Measurements from ENCODE around the gene PRSS2. TPM values are rescaled to one million over a fixed set of nuclear protein-coding genes. Genes with fewer than 3 reads are reported as not detected.

Gene PRSS2
- total RNA-seq, 1 donor from 2014 or later: 272 TPM

DNA sequence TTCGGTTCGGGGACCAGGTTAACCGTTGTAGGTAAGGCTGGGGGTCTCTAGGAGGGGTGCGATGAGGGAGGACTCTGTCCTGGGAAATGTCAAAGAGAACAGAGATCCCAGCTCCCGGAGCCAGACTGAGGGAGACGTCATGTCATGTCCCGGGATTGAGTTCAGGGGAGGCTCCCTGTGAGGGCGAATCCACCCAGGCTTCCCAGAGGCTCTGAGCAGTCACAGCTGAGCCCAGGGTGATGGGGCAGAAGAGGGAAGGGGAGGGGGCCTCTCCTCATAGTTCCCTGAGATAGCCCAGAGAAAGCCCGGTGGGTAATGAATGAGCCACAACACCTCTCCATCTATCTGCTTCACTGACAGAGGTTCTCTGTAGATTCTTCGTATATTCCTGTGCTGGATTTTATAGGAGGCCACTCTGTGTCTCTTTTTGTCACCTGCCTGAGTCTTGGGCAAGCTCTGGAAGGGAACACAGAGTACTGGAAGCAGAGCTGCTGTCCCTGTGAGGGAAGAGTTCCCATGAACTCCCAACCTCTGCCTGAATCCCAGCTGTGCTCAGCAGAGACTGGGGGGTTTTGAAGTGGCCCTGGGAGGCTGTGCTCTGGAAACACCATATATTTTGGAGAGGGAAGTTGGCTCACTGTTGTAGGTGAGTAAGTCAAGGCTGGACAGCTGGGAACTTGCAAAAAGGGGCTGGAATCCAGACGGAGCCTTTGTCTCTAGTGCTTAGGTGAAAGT is 16.4 kb downstream of the PRSS2 start:
- no peak overlapping the region for H3K27ac Mint-ChIP-seq
- peaks cover 43% of the 10 kb centered on the region for H3K27me3 Mint-ChIP-seq
- no peak for DNase-seq (ENCODE audit: extremely low spot score, unreplicated experiment)
- H3K4me3 Mint-ChIP-seq: no peak overlapping the region
- TF ChIP-seq, protein P1, sequence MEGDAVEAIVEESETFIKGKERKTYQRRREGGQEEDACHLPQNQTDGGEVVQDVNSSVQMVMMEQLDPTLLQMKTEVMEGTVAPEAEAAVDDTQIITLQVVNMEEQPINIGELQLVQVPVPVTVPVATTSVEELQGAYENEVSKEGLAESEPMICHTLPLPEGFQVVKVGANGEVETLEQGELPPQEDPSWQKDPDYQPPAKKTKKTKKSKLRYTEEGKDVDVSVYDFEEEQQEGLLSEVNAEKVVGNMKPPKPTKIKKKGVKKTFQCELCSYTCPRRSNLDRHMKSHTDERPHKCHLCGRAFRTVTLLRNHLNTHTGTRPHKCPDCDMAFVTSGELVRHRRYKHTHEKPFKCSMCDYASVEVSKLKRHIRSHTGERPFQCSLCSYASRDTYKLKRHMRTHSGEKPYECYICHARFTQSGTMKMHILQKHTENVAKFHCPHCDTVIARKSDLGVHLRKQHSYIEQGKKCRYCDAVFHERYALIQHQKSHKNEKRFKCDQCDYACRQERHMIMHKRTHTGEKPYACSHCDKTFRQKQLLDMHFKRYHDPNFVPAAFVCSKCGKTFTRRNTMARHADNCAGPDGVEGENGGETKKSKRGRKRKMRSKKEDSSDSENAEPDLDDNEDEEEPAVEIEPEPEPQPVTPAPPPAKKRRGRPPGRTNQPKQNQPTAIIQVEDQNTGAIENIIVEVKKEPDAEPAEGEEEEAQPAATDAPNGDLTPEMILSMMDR (conservative IDR thresholded peaks at IDR 0.05): no peak
- H3K9me3 Mint-ChIP-seq: no peaks in the 10 kb centered on the region
- no peaks in the 10 kb centered on the region for H3K36me3 Mint-ChIP-seq
- H3K4me1 Mint-ChIP-seq (ENCODE audit: unreplicated experiment): peaks cover 6% of the 10 kb centered on the region

DNA sequence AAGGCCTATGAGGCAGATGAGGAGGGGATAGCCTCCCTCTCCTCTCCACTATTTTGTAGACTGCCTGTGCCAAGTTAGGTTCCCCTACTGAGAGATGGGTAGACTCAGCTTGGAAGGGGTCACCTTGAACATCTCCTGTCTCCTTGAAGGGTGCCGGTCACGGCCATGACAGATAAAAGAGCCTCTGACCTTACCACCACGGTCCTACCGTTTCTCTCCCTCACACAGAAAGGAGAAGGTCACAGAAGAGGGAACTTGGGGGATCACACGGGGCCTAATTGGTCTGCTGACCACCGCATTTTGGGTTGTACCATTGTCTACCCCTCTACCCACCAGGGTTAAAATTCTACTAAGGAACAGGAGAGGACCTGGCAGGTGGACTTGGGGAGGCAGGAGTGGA is 17.0 kb downstream of the PRSS2 start:
- H3K27me3 Mint-ChIP-seq: peaks cover 43% of the 10 kb centered on the region
- no peaks in the 10 kb centered on the region for H3K9me3 Mint-ChIP-seq
- peaks cover 6% of the 10 kb centered on the region for H3K4me1 Mint-ChIP-seq (ENCODE audit: unreplicated experiment)
- H3K4me3 Mint-ChIP-seq: no peak overlapping the region
- no peak overlapping the region for H3K27ac Mint-ChIP-seq
- DNase-seq (ENCODE audit: extremely low spot score, unreplicated experiment): no peak
- no peaks in the 10 kb centered on the region for H3K36me3 Mint-ChIP-seq
- TF ChIP-seq, protein P1 (conservative IDR thresholded peaks at IDR 0.05): no peak

DNA sequence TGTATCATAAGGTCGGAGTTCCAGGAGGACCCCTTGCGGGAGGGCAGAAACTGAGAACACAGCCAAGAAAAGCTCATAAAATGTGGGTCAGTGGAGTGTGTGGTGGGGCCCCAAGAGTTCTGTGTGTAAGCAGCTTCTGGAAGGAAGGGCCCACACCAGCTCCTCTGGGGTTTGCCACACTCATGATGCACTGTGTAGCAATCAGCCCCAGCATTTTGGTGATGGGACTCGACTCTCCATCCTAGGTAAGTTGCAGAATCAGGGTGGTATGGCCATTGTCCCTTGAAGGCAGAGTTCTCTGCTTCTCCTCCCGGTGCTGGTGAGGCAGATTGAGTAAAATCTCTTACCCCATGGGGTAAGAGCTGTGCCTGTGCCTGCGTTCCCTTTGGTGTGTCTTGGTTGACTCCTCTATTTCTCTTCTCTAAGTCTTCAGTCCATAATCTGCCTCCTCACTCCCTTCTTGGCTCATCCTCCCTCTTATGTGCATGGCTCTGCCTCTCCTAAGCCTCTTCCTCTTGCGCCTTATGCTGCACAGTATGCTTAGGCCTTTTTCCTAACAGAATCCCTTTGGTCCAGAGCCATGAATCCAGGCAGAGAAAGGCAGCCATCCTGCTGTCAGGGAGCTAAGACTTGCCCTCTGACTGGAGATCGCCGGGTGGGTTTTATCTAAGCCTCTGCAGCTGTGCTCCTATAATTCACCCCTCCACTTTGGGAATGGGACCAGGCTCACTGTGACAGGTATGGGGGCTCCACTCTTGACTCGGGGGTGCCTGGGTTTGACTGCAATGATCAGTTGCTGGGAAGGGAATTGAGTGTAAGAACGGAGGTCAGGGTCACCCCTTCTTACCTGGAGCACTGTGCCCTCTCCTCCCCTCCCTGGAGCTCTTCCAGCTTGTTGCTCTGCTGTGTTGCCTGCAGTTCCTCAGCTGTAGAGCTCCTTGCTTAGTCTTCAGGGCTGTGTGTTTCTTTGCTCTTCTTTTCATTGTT is 17.8 kb downstream of the PRSS2 start:
- Mint-ChIP-seq H3K4me3 (no peak overlapping the region), H3K27ac (no peak overlapping the region), H3K27me3 (peaks cover 43% of the 10 kb centered on the region), H3K4me1 (ENCODE audit: unreplicated experiment) (peaks cover under 1% of the 10 kb centered on the region), H3K36me3 (no peaks in the 10 kb centered on the region), H3K9me3 (no peaks in the 10 kb centered on the region)
- TF ChIP-seq, protein P1 (conservative IDR thresholded peaks at IDR 0.05): no peak
- DNase-seq (ENCODE audit: extremely low spot score, unreplicated experiment): no peak

DNA sequence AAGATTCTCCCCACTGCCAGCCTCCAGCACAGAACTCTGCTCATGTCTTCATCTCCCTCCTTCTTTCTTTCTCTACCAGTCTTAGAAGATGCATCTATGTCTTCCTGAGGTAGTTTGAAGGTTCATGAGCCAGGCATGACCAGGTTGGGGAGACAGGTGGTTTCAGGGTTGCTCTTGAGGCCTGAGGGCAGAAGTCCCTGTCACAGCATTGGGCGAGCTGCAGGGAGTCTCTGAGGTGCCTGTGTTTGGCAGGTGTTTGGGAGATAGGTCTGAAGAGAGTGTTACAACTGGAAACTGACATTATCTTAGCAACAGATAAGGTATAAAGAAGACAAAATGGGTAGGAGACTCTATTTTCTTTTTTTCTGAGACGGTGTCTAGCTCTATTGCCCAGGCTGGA is 18.7 kb downstream of the PRSS2 start:
- Mint-ChIP-seq H3K36me3 (no peaks in the 10 kb centered on the region), H3K9me3 (no peaks in the 10 kb centered on the region), H3K4me1 (ENCODE audit: unreplicated experiment) (no peaks in the 10 kb centered on the region), H3K27me3 (peaks cover 52% of the 10 kb centered on the region), H3K27ac (no peak overlapping the region), H3K4me3 (no peak overlapping the region)
- TF ChIP-seq, protein P1 (conservative IDR thresholded peaks at IDR 0.05): no peak
- DNase-seq (ENCODE audit: extremely low spot score, unreplicated experiment): no peak

DNA sequence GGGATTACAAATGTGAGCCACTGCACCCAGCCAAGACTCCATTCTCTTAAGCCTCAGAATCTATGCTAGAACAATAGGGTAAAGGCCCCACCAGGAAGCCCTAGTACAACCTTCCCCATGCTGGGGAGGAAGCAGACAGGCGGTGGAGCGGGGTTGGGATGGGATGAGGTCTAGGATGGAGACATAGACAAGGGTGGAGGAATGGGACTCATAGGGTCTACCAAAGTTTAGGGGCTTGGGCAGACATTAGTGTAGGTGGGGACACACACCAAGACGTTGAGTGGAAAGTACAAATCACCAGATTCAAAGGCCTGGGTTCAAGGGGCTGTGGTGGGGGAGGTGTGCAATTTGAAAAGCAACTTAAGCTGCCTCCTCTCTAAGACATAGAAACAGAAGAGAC is 19.3 kb downstream of the PRSS2 start:
- no peak overlapping the region for H3K4me3 Mint-ChIP-seq
- H3K27me3 Mint-ChIP-seq: peaks cover 58% of the 10 kb centered on the region
- no peaks in the 10 kb centered on the region for H3K4me1 Mint-ChIP-seq (ENCODE audit: unreplicated experiment)
- H3K27ac Mint-ChIP-seq: no peak overlapping the region
- no peak for DNase-seq (ENCODE audit: extremely low spot score, unreplicated experiment)
- TF ChIP-seq, protein P1 (conservative IDR thresholded peaks at IDR 0.05): no peak
- H3K9me3 Mint-ChIP-seq: no peaks in the 10 kb centered on the region
- H3K36me3 Mint-ChIP-seq: no peaks in the 10 kb centered on the region
